ENCODE data around the gene ARHGAP15.

GRCh38 chr2:143802871-143803650, 673.8 kb downstream of the ARHGAP15 start:
- no peak for TF ChIP-seq CTCF (conservative IDR thresholded peaks at IDR 0.05; ENCODE audit: low read length)
- no peak for TF ChIP-seq EZH2phosphoT487 (IDR thresholded peaks at IDR 0.05; ENCODE audit: borderline replicate concordance, low read depth, low read length)

All from OCI-LY7 (cell line).